ENCODE results near the gene KCNJ14. TPM values are rescaled to one million over a fixed set of nuclear protein-coding genes. Genes with fewer than 3 reads are reported as not detected.

KCNJ14 gene
- total RNA-seq, 2 experiments from 2014 or later: 1.7 to 1.8 TPM

DNA sequence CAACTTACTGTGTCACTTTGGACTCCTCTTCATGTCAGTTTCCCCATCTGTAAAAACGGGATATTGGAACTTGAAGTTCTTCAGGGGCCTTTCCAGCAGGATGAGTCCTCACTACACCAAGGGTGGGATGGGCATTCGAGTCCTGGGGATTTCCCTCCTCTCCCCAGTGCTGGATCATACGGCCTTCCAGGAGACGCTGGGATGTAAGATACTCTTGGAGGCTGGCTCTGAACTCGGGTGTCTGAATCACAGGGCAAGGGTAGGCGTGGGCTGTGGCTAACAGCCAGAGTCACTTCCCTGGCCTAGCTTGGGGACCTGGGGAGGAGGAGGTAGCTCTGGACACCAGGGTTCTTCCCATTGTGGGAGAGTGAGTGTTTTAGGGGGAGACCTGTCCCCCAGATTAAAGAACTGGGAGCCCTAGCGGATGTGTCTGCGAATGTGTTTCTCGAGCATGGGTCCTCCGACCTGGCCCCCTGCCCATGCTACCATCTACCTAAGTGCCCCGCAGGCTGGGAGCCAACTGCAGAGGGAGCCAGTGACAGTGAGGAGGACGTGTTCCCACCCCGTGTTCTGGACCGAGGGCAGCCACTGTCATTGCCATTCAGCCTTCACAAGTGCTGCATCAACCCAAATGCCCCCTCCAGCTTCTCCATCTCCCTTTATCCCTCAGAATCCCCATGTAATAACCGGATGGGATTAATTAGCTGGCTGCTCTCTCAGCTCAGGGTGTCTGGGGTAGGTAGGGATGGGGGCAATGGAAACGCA is 11.4 kb downstream of the KCNJ14 start:
- H3K4me1 Mint-ChIP-seq (ENCODE audit: low read depth): peaks cover 21% of the 10 kb centered on the region
- no peak for DNase-seq
- no peak overlapping the region for H3K4me3 Mint-ChIP-seq
- H3K27me3 Mint-ChIP-seq (ENCODE audit: low read depth): no peaks in the 10 kb centered on the region
- peaks cover 6% of the 10 kb centered on the region for H3K36me3 Mint-ChIP-seq (ENCODE audit: low read depth)
- CTCF ChIA-PET: interaction anchor here (0.8 kb wide), 1 partner anchor 23 kb away, joined by 3 read pairs; no protein-coding TSS in a partner anchor
- H3K9me3 Mint-ChIP-seq: no peaks in the 10 kb centered on the region
- no peak overlapping the region for H3K27ac Mint-ChIP-seq
- intact Hi-C loops (cut with micrococcal nuclease): loop anchor here (5.0 kb wide), 1 partner anchor 209 kb away; the partner anchor contains the start of gene CARD8

DNA sequence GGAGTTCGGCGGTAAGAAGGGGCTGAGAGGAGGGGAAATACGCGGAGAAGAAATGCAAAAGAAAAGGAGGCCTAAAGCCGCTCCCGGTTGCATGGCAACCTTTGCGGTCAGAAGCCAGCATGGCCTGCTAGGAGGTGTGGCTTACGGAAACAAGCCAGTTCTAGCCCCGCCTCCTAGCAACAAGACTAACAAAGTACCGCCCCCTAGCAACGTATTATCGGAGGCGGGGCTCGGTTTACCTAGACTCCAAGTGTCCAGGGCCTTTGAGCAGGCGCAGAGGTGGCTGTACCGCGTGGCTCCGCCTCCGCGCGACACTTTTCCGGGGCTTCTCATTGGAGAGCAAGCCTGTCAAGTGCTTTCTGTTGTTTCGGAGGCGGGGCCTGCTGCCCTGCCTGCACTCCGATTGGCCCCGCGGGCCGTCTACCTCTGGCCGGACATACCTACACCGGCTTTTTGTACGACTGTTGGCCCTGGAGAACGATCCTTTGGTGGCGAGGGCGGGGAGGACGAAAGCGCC is 13.5 kb downstream of the KCNJ14 start:
- peak overlapping the region; percentile 85 for H3K27ac Mint-ChIP-seq
- CTCF ChIA-PET: no interaction called here
- peaks cover 21% of the 10 kb centered on the region for H3K4me1 Mint-ChIP-seq (ENCODE audit: low read depth)
- no peaks in the 10 kb centered on the region for H3K27me3 Mint-ChIP-seq (ENCODE audit: low read depth)
- DNase-seq: peak; percentile 100
- intact Hi-C loops (cut with micrococcal nuclease): loop anchor here (1.0 to 5.0 kb wide), 11 partner anchors 24 to 300 kb away; partner anchors contain the start of genes CARD8, GRWD1, RPL18 and SPHK2
- no peaks in the 10 kb centered on the region for H3K9me3 Mint-ChIP-seq
- peak overlapping the region; percentile 84 for H3K4me3 Mint-ChIP-seq
- peaks cover 8% of the 10 kb centered on the region for H3K36me3 Mint-ChIP-seq (ENCODE audit: low read depth)

DNA sequence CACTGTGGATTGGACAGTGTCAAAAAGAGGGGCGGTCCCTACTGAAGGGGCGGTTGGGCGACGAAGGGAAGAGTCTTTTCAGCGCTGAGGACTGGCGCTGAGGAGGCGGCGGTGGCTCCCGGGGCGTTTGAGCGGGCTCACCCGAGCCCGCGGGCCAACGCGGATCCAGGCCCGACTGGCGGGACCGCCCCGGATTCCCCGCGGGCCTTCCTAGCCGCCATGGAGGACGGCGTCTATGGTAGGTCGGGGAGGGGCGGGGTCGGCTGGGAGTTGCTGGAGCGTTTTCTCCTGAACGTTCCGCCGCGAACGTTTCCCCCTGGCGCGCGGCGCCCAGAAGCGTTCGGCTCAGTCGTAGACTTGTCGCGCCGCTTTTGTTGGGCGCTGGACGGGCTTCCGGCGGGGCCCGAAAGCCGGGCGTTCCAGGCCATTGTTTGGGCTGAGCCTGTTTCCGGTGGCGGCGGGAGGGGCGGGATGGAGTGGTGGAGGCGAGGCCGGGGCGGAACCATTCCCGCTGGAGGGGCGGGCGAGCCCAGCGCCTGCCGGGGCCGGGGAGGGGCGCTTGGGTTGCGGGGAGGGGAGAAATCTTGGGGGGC is 14.0 kb downstream of the KCNJ14 start, which contains the start of gene CYTH2:
CYTH2 (plus strand) TSS at position 81 of the 593 bp plus-strand sequence; CDS start at position 220, 139 bp downstream.
- peak; percentile 89 for DNase-seq
- H3K4me3 Mint-ChIP-seq: peak within 1 kb of the TSS; percentile 84
- H3K27ac Mint-ChIP-seq: peak within 1 kb of the TSS; percentile 85
- peaks cover 21% of the 10 kb centered on the region for H3K4me1 Mint-ChIP-seq (ENCODE audit: low read depth)
- intact Hi-C loops (cut with micrococcal nuclease): loop anchor here (1.0 to 5.0 kb wide), 10 partner anchors 24 to 301 kb away; partner anchors contain the start of genes CARD8, GRWD1, RPL18 and SPHK2
- H3K36me3 Mint-ChIP-seq (ENCODE audit: low read depth): peaks cover 9% of the 10 kb centered on the region
- CTCF ChIA-PET: interaction anchor here (1.5 kb wide), 1 partner anchor 20 kb away, joined by 11 read pairs; no protein-coding TSS in a partner anchor
- H3K27me3 Mint-ChIP-seq (ENCODE audit: low read depth): no peaks in the 10 kb centered on the region
- no peaks in the 10 kb centered on the region for H3K9me3 Mint-ChIP-seq

DNA sequence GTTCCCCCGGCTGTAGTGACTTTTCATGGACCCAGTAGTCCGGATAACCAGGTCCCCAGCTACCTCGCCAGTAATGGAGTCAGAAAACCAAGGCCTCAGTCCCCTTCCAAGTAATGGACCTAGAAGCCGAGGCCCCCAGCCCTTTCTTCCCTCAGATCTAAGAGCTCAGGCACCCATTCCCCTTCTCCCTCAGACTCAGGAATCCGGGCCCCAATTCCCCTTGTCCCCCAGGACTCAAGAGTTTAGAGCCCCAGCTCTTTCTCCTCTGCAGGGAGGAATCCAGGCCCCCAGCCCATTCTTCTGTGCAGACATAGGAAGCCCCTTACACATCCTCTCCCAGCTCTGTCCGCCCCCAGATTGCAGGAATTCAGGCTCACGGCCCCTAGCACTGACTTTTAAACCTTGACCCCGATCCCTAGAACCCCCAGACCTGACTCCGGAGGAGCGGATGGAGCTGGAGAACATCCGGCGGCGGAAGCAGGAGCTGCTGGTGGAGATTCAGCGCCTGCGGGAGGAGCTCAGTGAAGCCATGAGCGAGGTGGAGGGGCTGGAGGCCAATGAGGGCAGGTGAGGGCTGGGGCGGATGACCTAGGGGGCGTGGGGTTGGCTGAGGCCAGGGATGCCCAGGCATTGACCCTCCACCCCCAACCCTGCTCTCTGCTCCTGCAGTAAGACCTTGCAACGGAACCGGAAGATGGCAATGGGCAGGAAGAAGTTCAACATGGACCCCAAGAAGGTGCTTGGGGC is 14.7 kb downstream of the KCNJ14 start:
- H3K27me3 Mint-ChIP-seq (ENCODE audit: low read depth): no peaks in the 10 kb centered on the region
- intact Hi-C loops (cut with micrococcal nuclease): loop anchor here (1.0 to 5.0 kb wide), 10 partner anchors 23 to 301 kb away; partner anchors contain the start of genes CARD8, GRWD1, RPL18 and SPHK2
- peaks cover 10% of the 10 kb centered on the region for H3K36me3 Mint-ChIP-seq (ENCODE audit: low read depth)

DNA sequence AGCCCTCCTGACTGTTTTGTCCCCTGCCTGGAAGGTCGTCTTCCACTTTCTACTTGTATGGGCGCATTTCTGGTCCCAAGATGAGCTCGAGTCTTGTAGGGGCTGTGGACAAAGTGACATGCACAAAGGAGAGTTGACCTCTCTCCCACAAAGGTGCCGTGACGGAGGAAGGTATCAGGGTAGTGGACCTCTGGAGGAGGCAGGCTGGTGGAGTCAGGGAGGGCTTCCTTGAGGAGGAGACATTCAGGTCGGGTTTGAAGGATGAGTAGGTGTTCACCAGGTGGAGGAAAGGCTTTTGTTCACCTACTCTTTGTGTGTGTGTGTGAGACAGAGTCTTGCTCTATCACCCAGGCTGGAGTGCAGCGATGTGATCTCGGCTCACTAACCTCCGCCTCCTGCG is 15.5 kb downstream of the KCNJ14 start:
- Mint-ChIP-seq H3K9me3 (no peaks in the 10 kb centered on the region), H3K27ac (peak overlapping the region; percentile 14), H3K27me3 (ENCODE audit: low read depth) (no peaks in the 10 kb centered on the region), H3K4me1 (ENCODE audit: low read depth) (peaks cover 21% of the 10 kb centered on the region), H3K36me3 (ENCODE audit: low read depth) (peaks cover 10% of the 10 kb centered on the region), H3K4me3 (peak overlapping the region; percentile 84)
- CTCF ChIA-PET: interaction anchor here (0.7 to 1.5 kb wide), 2 partner anchors 19 to 24 kb away, joined by 3 to 11 read pairs; no protein-coding TSS in a partner anchor
- no peak for DNase-seq
- intact Hi-C loops (cut with micrococcal nuclease): no loop called here

More for the DNA sequence above, 14.7 kb downstream of the KCNJ14 start:
- no peaks in the 10 kb centered on the region for H3K9me3 Mint-ChIP-seq
- peak overlapping the region; percentile 65 for H3K27ac Mint-ChIP-seq
- CTCF ChIA-PET: interaction anchor here (0.6 to 1.5 kb wide), 3 partner anchors 20 to 66 kb away, joined by 3 to 11 read pairs (median 3); no protein-coding TSS in a partner anchor
- peaks cover 21% of the 10 kb centered on the region for H3K4me1 Mint-ChIP-seq (ENCODE audit: low read depth)
- peak overlapping the region; percentile 84 for H3K4me3 Mint-ChIP-seq
- DNase-seq: no peak

DNA sequence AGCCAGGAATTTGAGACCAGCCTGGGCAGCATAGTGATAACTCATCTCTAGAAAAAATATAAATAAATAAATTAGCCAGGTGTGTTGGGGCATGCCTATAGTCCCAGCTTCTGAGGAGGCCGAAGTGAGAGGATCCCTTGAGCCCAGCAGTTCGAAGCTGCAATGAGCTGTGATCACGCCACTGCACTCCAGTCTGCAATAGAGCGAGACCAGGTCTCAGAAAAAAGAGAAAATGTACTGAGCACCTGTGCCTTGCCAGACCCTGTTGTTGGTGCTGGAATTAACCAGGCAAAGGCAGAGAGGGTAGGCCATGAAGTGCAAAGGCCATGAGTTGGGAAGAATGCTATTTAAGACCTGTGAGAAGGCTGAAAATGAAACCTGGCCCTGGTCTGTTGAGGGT is 16.5 kb downstream of the KCNJ14 start:
- H3K4me3 Mint-ChIP-seq: no peak overlapping the region
- CTCF ChIA-PET: no interaction called here
- no peak overlapping the region for H3K27ac Mint-ChIP-seq
- H3K9me3 Mint-ChIP-seq: no peaks in the 10 kb centered on the region
- intact Hi-C loops (cut with micrococcal nuclease): no loop called here
- DNase-seq: no peak
- peaks cover 13% of the 10 kb centered on the region for H3K36me3 Mint-ChIP-seq (ENCODE audit: low read depth)
- peaks cover 21% of the 10 kb centered on the region for H3K4me1 Mint-ChIP-seq (ENCODE audit: low read depth)
- H3K27me3 Mint-ChIP-seq (ENCODE audit: low read depth): no peaks in the 10 kb centered on the region

DNA sequence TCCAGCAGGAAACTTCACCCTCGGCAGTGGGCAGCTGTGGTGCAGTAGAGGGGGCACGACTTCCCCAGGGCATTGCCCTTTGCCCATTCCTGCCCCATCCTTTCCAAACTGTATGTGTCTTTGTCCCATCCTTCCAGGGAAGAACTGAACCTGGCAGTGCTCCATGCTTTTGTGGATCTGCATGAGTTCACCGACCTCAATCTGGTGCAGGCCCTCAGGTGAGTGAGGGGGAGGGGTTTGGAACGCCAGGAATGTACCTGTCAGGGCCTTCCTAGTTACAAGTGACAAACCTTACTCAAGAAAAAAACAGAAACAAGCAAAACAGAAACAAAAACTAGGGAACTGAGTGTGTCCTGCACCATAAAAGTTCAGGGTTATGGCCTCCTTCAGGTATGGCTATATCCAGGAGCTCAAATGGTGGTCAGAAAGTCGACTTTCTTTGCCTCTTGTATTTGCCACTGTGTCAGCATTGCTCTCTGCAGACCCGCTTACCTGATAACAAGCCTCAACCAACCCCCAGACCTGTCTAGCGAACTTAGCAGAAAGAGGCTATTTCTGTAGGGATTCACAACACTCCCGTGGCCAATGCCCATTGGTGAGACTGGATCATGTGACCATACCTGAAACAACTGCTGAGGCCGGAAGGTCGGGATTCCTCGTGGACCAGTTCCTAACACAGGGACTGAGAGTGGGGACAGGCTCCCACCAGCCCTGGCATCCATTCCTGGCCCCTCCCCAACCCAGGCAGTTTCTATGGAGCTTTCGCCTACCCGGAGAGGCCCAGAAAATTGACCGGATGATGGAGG is 18.0 kb downstream of the KCNJ14 start:
- peaks cover 15% of the 10 kb centered on the region for H3K4me1 Mint-ChIP-seq (ENCODE audit: low read depth)
- no peaks in the 10 kb centered on the region for H3K27me3 Mint-ChIP-seq (ENCODE audit: low read depth)
- no peak overlapping the region for H3K4me3 Mint-ChIP-seq
- CTCF ChIA-PET: interaction anchor here (1.0 kb wide), 1 partner anchor 16 kb away, joined by 4 read pairs; no protein-coding TSS in a partner anchor
- peaks cover 13% of the 10 kb centered on the region for H3K36me3 Mint-ChIP-seq (ENCODE audit: low read depth)
- intact Hi-C loops (cut with micrococcal nuclease): no loop called here
- H3K9me3 Mint-ChIP-seq: no peaks in the 10 kb centered on the region
- no peak for DNase-seq
- no peak overlapping the region for H3K27ac Mint-ChIP-seq

DNA sequence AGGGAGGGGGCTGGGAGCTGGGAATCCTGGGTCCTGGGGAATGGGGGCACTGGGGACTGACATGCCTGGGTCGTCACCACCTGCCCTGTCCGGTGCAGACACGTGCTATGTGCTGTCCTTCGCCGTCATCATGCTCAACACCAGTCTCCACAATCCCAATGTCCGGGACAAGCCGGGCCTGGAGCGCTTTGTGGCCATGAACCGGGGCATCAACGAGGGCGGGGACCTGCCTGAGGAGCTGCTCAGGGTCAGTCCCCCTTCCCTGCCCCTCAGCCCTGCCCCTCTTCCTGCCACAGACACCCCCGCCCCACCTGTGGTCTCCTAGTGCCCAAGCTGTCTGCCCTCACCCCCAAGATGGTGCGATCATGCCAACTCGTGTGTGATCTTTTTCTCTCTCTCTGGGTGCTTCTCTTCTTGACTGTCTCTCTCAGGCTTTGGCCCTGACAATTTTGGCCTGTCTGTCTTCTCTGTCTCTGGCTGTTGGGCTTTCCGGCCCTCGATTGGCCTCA is 18.8 kb downstream of the KCNJ14 start:
- intact Hi-C loops (cut with micrococcal nuclease): no loop called here
- no peak overlapping the region for H3K27ac Mint-ChIP-seq
- peaks cover 13% of the 10 kb centered on the region for H3K36me3 Mint-ChIP-seq (ENCODE audit: low read depth)
- peaks cover 11% of the 10 kb centered on the region for H3K4me1 Mint-ChIP-seq (ENCODE audit: low read depth)
- no peaks in the 10 kb centered on the region for H3K27me3 Mint-ChIP-seq (ENCODE audit: low read depth)
- H3K4me3 Mint-ChIP-seq: no peak overlapping the region
- H3K9me3 Mint-ChIP-seq: no peaks in the 10 kb centered on the region
- no peak for DNase-seq
- CTCF ChIA-PET: interaction anchor here (1.0 kb wide), 1 partner anchor 15 kb away, joined by 4 read pairs; no protein-coding TSS in a partner anchor

DNA sequence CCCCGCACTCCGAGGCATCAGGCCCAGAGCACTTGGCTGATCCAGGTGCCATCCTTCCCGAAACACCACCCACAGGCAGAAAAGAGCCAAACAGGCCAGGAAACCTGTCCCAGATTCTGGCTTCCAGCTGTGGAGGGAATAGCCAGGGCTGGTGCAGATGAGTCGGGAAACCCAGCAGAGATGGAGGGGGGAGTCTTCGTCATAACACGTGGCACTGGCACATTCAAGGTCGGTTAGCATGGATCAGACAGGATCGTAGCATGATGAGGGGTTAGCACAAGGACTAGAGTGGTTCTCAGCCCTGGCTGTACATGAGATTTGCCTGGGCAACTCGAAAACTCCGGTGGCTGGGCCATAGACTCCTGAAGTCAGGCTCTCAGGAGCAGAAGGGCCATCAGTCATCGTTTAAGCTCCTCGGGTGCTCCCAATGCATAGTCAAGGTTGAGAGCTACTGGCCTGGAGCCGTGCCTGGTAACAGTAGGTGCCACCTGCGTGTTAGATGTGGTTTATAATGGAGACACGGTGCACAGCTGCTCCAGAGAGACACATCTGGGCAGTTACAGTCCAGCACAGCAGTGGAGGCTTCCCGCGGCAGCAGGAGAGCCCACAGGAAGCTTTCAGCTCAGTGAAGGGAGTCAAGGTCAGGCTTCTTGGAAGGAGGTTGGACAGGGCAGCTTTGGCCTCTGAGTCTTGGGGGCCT is 20.1 kb downstream of the KCNJ14 start:
- Mint-ChIP-seq H3K27ac (peak overlapping the region; percentile 41), H3K4me1 (ENCODE audit: low read depth) (peaks cover 7% of the 10 kb centered on the region), H3K9me3 (no peaks in the 10 kb centered on the region), H3K36me3 (ENCODE audit: low read depth) (peaks cover 13% of the 10 kb centered on the region), H3K27me3 (ENCODE audit: low read depth) (no peaks in the 10 kb centered on the region), H3K4me3 (no peak overlapping the region)
- CTCF ChIA-PET: interaction anchor here (1.5 kb wide), 1 partner anchor 14 kb away, joined by 6 read pairs; no protein-coding TSS in a partner anchor
- DNase-seq: no peak
- intact Hi-C loops (cut with micrococcal nuclease): no loop called here

DNA sequence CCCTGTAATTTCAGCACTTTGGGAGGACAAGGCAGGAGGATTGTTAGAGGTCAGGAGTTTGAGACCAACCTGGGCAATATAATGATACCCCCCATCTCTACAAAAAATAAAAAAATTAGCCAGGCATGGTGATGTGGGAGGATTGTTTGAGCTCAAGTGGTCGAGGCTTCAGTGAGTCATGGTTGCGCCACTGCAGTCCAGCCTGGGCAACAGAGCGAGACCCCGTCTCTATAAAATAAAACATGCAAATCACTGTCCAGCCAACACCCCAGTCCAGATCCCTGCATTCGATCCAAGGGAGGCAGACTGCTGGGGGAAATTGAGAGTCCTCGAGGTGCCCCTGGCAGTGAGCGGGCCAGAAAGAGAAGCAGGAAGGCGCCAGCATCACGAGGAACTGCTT is 20.8 kb downstream of the KCNJ14 start:
- no peak overlapping the region for H3K27ac Mint-ChIP-seq
- CTCF ChIA-PET: interaction anchor here (1.5 kb wide), 1 partner anchor 13 kb away, joined by 6 read pairs; no protein-coding TSS in a partner anchor
- no peak for DNase-seq
- peaks cover 13% of the 10 kb centered on the region for H3K36me3 Mint-ChIP-seq (ENCODE audit: low read depth)
- H3K9me3 Mint-ChIP-seq: no peaks in the 10 kb centered on the region
- no peak overlapping the region for H3K4me3 Mint-ChIP-seq
- no peaks in the 10 kb centered on the region for H3K27me3 Mint-ChIP-seq (ENCODE audit: low read depth)
- H3K4me1 Mint-ChIP-seq (ENCODE audit: low read depth): peaks cover 9% of the 10 kb centered on the region
- intact Hi-C loops (cut with micrococcal nuclease): no loop called here
